ENCODE measurements around the gene ANO3.

- TF ChIP-seq POLR2A (IDR thresholded peaks at IDR 0.05) (no peak), CTCF (IDR thresholded peaks at IDR 0.05) (no peak), POLR2AphosphoS5 (IDR thresholded peaks at IDR 0.05; ENCODE audit: insufficient read depth in 1 of 2, low read depth in 1 of 2) (no peak)
Observed at GRCh38 chr11:26527685-26528084, 195.8 kb downstream of the ANO3 start.

Data from vagina (tissue), 2 donors.